Measurements from ENCODE around the gene ESR1. TPM values are rescaled to one million over a fixed set of nuclear protein-coding genes. Genes with fewer than 3 reads are reported as not detected.

The ESR1 gene
- total and polyA plus RNA-seq, 9 of the 15 experiments (the other 6 are each of a cell fraction or from before 2014, with no cell fraction given): 0.03 to 0.27 (median 0.08) TPM; not detected in 1

GRCh38 chr6:152057832-152058498 lies 250.5 kb downstream of the ESR1 start (continued):
- TF ChIP-seq ZNF318 (IDR thresholded peaks at IDR 0.05; ENCODE audit: borderline replicate concordance in 1 of 2, low read depth in 1 of 2): no peak
- no peak for TF ChIP-seq KDM2B (CRISPR knock-in tag; IDR thresholded peaks at IDR 0.05)
- TF ChIP-seq ZNF217 (CRISPR knock-in tag; IDR thresholded peaks at IDR 0.05): no peak
